VCaP (cell line): ENCODE data around the gene SEM1.
"Not testable (repeated sequence)": the region's sequence is repeated elsewhere in the genome, so short reads cannot be mapped to it uniquely, and the experiment has no call there.

Experiments
- H3K27ac ChIP-seq: fragments of 450-650 bp; 2 replicates; pipeline ENCODE4 v1.5.1; 2017
- CTCF ChIP-seq: fragments of 450-650 bp; conservative IDR thresholded peaks from 2 replicates; pipeline ENCODE4 v1.5.1; 2017; ENCODE audit warnings: mild to moderate bottlenecking, moderate library complexity

Gene SEM1

DNA sequence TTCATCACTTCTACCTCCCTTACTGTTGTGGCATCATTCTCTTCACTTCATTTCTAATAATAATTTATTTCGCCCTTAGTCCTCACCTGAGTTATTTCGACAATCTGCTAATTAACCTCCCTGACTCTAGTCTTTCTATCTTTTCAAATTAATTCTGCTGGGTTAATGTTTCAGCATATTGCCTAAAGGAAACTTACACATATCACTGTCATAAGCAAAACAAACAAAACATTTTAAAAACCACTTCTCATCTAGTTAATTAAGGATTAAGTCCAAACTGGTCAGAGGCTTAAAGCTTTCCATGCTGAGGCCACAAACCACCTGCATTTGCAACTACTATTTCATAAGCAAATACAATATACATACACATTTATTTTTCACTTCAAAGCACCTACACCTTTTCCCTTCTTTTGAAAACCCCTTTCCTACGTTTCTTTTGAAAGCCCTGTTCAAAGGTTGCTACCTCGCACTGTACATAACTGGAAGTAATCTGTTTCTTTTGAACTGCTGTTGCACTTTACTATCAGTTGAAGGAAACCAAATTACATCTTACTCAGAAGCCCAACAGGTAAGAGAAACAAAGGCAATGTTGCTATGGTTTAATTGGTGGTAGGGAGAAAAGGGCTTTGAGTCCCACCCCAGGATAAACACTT lies 10.3 kb downstream of the SEM1 start:
- H3K27ac ChIP-seq, result no peak overlapping the region
- TF ChIP-seq CTCF, result no peak

GRCh38 chr7:96698449-96698848 lies 11.2 kb downstream of the SEM1 start:
- not testable (repeated sequence) for H3K27ac ChIP-seq

- no peak overlapping the region for H3K27ac ChIP-seq
- no peak for TF ChIP-seq CTCF
Measured at GRCh38 chr7:96697822-96698221, 11.8 kb downstream of the SEM1 start.

DNA sequence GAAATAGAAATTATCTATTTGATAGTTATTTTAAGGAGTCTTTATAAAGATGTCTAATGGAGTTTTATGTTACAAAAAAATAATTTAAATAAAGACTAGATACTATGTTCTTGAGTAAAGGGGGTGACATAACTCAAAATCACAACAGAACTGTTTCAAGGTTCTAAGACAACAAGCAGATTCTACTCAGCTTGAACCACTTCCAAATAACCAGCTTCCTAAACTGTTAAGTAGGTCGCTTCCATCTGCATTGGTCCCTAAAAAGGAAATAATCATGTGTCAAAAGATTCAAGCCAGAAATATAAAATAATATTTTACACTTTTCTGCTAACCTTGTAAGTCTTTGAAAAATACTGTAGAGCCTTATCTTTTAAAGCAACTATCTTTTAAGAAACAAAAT lies 14.1 kb downstream of the SEM1 start:
- no peak for TF ChIP-seq CTCF
- no peak overlapping the region for H3K27ac ChIP-seq

DNA sequence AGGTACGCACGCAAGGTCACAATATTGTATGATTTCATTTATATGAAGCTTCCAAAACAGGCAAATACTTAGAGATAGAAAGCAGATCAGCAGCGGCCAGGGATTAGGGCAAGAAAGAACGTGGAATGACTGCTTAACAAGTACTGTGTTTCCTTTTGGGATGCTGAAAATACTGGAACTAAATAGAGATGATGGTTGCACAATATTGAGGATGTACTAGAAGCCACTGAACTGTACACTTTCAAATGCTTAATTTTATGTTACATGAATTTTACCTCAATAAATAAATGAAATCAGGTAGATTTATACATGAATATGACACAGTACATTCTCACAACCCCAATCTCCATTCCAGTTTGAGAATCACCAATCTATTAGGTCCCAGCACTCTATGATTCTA lies 15.6 kb downstream of the SEM1 start:
- TF ChIP-seq CTCF, result no peak
- no peak overlapping the region for H3K27ac ChIP-seq

- TF ChIP-seq CTCF, result no peak
- no peak overlapping the region for H3K27ac ChIP-seq
Measured at GRCh38 chr7:96691702-96692101, 17.9 kb downstream of the SEM1 start.

DNA sequence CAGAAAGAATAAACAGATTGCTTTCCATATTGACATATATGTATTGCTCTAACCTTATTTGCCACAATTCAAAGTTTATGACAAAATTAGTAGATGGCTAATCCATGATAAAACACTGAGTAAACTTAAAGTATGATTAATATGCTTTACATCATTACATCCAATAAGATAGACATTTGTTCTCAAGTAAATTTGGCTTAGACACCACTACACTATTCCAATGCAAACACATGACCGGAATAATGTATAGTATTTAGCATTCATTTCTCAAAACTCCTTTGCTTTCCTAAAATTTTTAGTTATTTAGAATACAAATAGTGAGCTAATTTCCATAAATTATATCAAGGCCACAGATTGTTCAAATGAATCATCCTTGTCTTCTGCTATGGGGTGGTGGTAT lies 20.2 kb downstream of the SEM1 start:
- TF ChIP-seq CTCF, result no peak
- H3K27ac ChIP-seq, result no peak overlapping the region

GRCh38 chr7:96686305-96686704 lies 23.3 kb downstream of the SEM1 start:
- TF ChIP-seq CTCF, result no peak
- no peak overlapping the region for H3K27ac ChIP-seq
